ENCODE results near the gene INTS1.

The INTS1 gene

DNA sequence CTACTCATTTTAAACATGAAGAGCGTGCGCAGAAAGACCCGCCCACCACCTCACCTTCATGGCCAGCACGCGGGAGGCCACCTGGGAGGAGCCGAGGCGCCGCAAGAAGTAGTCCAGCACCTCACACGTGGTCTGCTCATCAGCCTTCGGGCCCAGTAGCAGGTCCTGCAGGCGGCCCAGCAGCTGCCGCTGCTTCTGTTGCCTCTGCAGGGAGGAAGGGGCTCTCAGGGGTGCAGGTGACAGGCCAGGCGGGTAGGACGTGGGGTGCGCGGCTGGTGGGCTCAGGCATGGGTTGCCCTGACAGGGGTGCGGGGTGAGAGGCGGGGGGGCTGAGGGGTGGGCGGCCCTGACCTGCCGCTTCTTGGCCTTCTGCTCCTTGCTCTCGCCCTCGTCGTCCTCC is 17.6 kb downstream of the INTS1 start:
- no peak for DNase-seq

GRCh38 chr7:1485156-1485555 is 19.0 kb downstream of the INTS1 start:
- no peak for DNase-seq

DNA sequence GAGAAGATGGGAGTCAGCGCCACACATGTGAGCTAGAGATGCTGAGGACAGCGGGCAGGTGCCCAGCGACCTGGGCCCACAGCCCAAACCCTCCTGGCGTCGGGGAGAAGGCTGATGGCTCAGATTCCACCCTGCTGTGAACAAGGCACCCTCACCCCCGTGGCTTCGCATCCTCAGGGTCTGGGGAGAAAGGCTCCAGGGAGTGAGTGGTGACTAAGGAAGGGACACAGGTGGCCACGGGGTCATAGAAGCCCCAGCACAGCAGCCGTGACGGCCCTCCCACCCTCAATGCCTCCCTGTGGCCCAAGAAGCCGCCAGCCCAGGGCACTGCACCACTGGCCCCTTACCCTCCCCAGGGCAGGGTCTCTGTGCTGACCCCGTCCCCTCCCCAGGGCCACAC is 19.6 kb downstream of the INTS1 start:
- DNase-seq: no peak

- no peak for DNase-seq
These were observed 20.4 kb downstream of the INTS1 start for GRCh38 chr7:1483536-1484505.

- DNase-seq: no peak
These were observed 21.1 kb downstream of the INTS1 start for GRCh38 chr7:1483079-1483478.

- no peak for DNase-seq
These were observed 22.9 kb downstream of the INTS1 start for GRCh38 chr7:1481300-1481699.

- DNase-seq: no peak
These were observed 23.5 kb downstream of the INTS1 start for GRCh38 chr7:1480670-1481069.

DNA sequence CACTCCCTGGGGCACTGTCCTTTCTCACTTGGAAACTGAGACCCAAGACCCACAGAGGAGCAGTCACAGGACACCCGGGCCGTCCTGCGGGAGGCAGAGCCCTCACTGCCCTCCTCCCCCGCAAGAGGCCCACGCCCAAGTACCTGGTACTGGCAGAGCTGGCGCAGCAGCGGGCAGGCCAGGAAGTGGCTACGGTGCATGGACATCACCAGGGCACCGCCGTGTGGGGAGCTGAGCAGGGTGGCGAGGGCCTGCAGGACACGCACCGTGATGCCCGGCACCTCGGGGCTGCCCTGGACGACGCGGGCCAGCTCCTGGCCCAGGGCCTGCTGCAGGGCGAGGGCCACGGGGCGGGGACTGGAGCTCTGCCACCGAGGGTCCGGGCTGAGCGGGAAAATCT is 24.9 kb downstream of the INTS1 start:
- no peak for DNase-seq

DNA sequence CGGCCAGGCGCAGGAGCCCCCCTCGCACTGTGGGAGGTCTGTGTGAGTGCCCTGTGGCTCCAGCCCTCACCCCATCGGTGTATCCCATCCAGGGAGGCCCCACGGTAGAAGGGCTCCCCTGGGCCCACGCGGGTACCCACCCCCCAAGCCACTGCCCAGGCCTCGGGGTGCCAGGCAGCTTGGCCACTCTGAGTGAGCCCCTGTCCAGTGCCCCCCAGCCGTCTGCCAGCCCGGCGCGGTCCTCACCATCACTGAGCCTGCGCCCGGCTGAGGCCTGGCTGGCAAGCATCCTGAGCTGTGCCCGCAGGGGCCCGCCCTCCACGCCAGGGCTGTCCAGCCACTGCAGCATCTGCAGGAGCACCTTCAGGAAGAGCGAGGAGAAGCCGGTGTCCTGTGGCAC is 25.7 kb downstream of the INTS1 start:
- DNase-seq: no peak

GRCh38 chr7:1476859-1477258 is 27.3 kb downstream of the INTS1 start:
- DNase-seq: no peak

GRCh38 chr7:1475991-1476390 is 28.2 kb downstream of the INTS1 start:
- no peak for DNase-seq

- no peak for DNase-seq
These were observed 28.8 kb downstream of the INTS1 start for GRCh38 chr7:1475393-1475792.

- no peak for DNase-seq
These were observed 29.5 kb downstream of the INTS1 start for GRCh38 chr7:1474736-1475135.

- peak; percentile 82 for DNase-seq
These were observed 30.2 kb downstream of the INTS1 start for GRCh38 chr7:1473864-1474512.

GRCh38 chr7:1470901-1471300 is 33.3 kb downstream of the INTS1 start:
- DNase-seq: no peak

DNA sequence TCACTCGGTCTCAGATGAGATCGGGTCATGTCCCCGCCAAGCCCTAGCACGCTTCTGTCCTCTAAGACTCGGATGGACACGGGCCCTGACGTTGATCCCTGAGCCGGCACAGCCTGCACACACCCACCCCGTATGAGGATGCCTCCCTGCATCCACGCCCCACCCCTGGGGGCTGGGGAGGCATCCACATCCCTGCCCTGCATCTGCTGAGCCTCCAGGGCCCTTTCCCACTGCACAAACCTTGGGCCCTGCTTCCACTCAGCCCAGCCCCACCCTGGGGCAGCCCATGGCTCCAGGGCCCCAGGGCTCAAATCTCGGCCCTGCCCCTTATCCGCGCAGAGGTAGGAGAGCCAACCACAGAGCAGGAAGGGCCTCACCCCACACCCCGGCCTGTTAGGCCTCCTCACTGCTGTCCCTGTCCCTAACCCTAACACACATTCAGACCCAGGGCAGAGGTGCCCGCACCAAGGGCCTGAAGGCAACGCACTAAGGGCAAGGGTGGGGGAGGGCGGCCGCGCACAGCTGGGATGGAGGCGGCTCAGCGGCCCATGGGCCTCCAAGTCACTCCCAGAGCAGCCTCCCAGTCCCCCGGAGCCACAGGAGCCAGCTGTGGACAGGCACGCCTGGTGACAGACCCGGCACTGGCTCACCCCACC is 35.4 kb downstream of the INTS1 start:
- no peak for DNase-seq

GRCh38 chr7:1468203-1468602 is 36.0 kb downstream of the INTS1 start:
- DNase-seq: no peak

- DNase-seq: peak; percentile 78
These were observed 37.5 kb downstream of the INTS1 start for GRCh38 chr7:1466524-1467271.

DNA sequence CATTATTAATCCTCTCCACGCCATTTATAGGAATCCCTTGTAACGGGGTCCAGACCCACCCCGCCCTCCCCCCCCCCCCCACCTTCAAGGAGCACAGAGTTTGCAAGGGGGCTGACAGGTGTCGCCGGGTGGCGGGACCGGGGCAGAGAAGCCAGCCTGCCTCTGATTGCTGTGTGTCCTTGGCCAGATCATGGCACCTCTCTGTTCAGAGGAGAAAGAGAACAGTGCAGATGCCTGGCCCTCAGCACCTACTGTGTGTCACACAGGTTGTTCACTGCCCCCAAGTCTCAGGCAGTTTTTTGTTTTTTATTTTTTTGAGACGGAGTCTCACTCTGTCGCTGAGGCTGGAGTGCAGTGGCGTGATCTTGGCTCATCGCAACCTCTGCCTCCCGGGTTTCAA is 39.5 kb downstream of the INTS1 start:
- DNase-seq: no peak

DNA sequence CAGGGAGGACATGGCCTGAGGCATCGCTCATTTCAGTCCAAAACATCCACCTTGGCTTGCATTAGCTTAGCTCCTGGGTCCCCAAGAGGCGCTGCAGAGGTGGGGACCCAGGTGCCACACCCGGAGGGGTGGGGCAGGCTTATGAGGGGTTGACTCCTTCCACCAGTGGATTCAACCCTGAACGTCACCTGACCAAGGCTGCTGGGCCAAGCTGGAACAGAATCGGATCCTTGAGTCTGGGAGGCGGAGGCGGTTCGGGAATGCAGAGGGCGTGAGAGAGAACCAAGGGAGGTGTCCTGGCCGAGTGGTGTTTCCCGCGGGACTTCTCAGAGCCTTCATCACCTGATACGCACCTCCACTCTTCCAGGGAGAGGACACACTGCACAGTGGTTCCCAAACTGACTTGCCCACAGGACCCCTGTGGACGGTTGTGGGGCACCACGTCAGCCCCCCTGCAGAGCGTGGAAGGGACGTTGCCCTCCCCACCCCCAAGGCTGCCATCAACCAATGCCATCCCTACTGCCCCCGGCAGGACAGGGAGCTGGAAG is 40.4 kb downstream of the INTS1 start:
- DNase-seq: no peak

DNA sequence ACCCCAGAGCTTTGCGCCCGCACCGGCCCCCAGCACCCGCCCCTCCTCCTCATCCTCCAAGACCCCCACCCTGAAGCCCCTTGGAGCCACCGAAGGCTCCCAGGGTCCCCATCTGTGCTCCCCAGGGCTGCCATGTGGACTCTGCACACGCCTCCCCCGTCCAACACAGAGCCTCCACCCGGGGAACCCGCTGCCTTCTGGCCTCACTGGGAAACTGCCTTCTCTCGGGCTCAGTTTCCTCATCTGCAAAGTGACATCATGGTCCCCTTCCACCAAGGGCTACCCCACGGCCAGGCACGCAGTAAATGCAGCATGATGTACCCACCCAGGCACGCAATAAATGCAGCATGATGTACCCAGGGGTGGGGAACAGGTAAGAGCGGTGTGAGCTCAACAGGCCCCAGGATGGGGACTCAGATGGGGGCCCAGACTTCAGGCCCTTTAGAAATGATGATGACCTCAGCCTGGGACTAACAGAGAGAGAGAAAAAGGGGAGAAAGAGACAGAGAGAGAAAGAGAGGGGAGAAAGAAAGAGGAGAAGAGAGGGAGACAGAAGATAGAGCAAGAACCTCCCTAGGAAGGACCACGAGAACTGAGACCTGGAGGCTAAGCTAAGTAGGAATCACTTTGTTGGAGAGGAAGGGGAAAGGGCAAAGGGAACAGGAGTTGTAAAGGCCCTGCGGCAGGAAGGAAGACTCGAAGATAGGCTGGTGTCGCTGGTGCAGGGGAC is 42.4 kb downstream of the INTS1 start:
- peak; percentile 60 for DNase-seq
